Measurements from ENCODE around the gene SNX9.

The SNX9 gene

DNA sequence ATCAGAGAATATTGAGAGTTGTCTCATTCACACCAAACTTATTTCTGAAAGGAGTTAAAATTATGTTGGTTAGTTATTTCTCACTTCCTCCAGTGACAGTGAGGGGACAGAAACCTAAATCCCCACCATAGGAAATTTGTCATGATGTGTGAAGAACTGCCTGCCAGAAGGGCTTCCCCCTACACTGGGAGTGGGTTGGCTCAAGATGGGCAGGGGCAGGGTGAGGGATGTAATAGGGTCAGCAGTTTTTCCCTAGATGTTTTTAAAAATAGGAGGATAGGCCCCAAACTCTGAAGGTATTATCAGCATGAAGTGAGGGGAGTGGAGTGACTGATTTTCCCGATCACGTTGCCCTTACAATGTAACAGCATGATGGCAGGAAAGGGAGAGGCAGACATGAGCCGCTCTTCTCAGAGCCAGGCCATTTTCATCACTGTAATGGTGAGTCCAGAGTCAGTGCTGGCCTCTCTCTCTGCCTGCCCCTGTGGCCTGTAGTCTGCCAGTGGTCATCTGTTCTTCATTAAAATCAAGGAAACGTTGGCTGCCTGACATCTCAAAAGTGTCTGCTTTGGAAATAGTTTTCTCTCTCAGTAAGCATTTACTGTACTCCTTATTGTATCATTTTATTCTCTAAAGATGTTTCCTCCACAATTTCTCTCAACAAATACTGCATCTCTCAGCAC is 98.8 kb downstream of the SNX9 start:
- TF ChIP-seq ZBTB7A (IDR thresholded peaks at IDR 0.05; ENCODE audit: low read depth): no peak
- TF ChIP-seq YY1 (IDR thresholded peaks at IDR 0.05; ENCODE audit: low read depth): no peak
- TF ChIP-seq FOXM1 (IDR thresholded peaks at IDR 0.05; ENCODE audit: borderline replicate concordance, low read depth): no peak
- no peak for TF ChIP-seq EP300 (IDR thresholded peaks at IDR 0.05; ENCODE audit: borderline replicate concordance)
- no peak for TF ChIP-seq TAF1 (IDR thresholded peaks at IDR 0.05; ENCODE audit: low read depth)
- no peak for TF ChIP-seq CEBPB (IDR thresholded peaks at IDR 0.05)
- no peak for TF ChIP-seq REST (IDR thresholded peaks at IDR 0.05; ENCODE audit: low read depth)
- TF ChIP-seq RAD21 (IDR thresholded peaks at IDR 0.05; ENCODE audit: low read depth): no peak
- no peak for TF ChIP-seq TEAD4 (IDR thresholded peaks at IDR 0.05)
- no peak for TF ChIP-seq TCF12 (IDR thresholded peaks at IDR 0.05; ENCODE audit: low read depth)
- TF ChIP-seq CREB1 (IDR thresholded peaks at IDR 0.05; ENCODE audit: low read depth): no peak
- TF ChIP-seq, protein P1, sequence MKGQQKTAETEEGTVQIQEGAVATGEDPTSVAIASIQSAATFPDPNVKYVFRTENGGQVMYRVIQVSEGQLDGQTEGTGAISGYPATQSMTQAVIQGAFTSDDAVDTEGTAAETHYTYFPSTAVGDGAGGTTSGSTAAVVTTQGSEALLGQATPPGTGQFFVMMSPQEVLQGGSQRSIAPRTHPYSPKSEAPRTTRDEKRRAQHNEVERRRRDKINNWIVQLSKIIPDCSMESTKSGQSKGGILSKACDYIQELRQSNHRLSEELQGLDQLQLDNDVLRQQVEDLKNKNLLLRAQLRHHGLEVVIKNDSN (IDR thresholded peaks at IDR 0.05): no peak
- no peak for TF ChIP-seq NFIC (IDR thresholded peaks at IDR 0.05)
- TF ChIP-seq EGR1 (IDR thresholded peaks at IDR 0.05): no peak
- TF ChIP-seq MAX (IDR thresholded peaks at IDR 0.05): no peak

GRCh38 chr6:157925771-157926170 is 102.7 kb downstream of the SNX9 start:
- no peak for TF ChIP-seq CREB1 (IDR thresholded peaks at IDR 0.05; ENCODE audit: low read depth)
- TF ChIP-seq REST (IDR thresholded peaks at IDR 0.05; ENCODE audit: low read depth): no peak
- TF ChIP-seq EP300 (IDR thresholded peaks at IDR 0.05; ENCODE audit: borderline replicate concordance): no peak
- no peak for TF ChIP-seq TAF1 (IDR thresholded peaks at IDR 0.05; ENCODE audit: low read depth)
- TF ChIP-seq TEAD4 (IDR thresholded peaks at IDR 0.05): no peak
- no peak for TF ChIP-seq EGR1 (IDR thresholded peaks at IDR 0.05)

DNA sequence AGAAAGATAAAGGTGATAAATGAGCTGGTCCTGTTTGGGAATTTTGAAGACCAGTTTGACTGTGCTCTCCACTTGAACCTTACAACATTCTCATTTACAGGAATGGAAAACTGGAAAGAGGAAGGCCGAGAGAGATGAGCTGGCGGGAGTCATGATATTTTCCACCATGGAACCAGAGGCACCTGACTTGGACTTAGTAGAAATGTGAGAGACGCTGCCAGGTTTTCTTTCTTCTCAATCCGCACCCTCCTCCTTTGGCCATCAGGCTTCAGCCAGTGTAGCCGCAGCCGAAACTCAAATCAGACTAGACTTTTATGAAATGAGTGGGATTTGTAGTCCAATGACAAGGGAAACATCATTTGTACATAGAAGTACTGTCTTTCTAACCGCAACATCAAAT is 104.0 kb downstream of the SNX9 start:
- no peak for TF ChIP-seq RAD21 (IDR thresholded peaks at IDR 0.05; ENCODE audit: low read depth)
- TF ChIP-seq YY1 (IDR thresholded peaks at IDR 0.05; ENCODE audit: low read depth): no peak
- TF ChIP-seq EP300 (IDR thresholded peaks at IDR 0.05; ENCODE audit: borderline replicate concordance): no peak

GRCh38 chr6:157928428-157928827 is 105.4 kb downstream of the SNX9 start:
- TF ChIP-seq FOXM1 (IDR thresholded peaks at IDR 0.05; ENCODE audit: borderline replicate concordance, low read depth) (no peak), MAX (IDR thresholded peaks at IDR 0.05) (no peak), TCF12 (IDR thresholded peaks at IDR 0.05; ENCODE audit: low read depth) (no peak), EGR1 (IDR thresholded peaks at IDR 0.05) (no peak), CREB1 (IDR thresholded peaks at IDR 0.05; ENCODE audit: low read depth) (no peak), TAF1 (IDR thresholded peaks at IDR 0.05; ENCODE audit: low read depth) (no peak), RAD21 (IDR thresholded peaks at IDR 0.05; ENCODE audit: low read depth) (no peak), ZBTB7A (IDR thresholded peaks at IDR 0.05; ENCODE audit: low read depth) (no peak), EP300 (IDR thresholded peaks at IDR 0.05; ENCODE audit: borderline replicate concordance) (no peak), TEAD4 (IDR thresholded peaks at IDR 0.05) (no peak), YY1 (IDR thresholded peaks at IDR 0.05; ENCODE audit: low read depth) (no peak), REST (IDR thresholded peaks at IDR 0.05; ENCODE audit: low read depth) (no peak), CEBPB (IDR thresholded peaks at IDR 0.05) (no peak), NFIC (IDR thresholded peaks at IDR 0.05) (no peak)
- TF ChIP-seq, protein P1 (IDR thresholded peaks at IDR 0.05): no peak

All from Ishikawa (cell line).